GM10266 (cell line): ENCODE data around the gene NCR3LG1.

Experiments
- DNase-seq: peaks from one replicate; pipeline ENCODE4 v3.0.0; 2012; ENCODE audit errors: extremely low spot score
- CTCF ChIP-seq: IDR thresholded peaks from 2 replicates; pipeline ENCODE4 v1.5.1; 2012; ENCODE audit warnings: mild to moderate bottlenecking, low read depth; ENCODE audit not compliant: control insufficient read depth, insufficient read depth; ENCODE audit errors: missing control alignments

Gene NCR3LG1

DNA sequence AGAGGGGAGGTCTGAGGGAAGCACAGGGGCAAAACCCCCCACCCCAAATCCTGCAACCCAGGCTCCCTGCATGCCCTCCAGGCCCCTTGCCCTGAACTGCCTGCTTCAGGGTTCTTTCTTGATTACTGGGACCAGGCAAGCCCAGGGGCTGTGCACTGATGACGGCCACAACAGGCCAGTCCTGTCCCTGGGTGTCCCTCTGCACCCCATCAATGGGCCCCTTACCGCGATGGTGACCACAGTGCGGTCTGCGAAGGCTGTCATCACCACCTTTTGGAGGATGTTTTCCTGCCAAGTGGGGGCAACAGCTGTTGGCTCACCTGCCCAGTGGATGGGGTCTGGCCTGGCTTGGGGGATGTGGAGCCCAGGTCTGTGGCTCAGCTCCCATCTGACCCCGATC is 41.9 kb downstream of the NCR3LG1 start:
- no peak for DNase-seq
- TF ChIP-seq CTCF = no peak

DNA sequence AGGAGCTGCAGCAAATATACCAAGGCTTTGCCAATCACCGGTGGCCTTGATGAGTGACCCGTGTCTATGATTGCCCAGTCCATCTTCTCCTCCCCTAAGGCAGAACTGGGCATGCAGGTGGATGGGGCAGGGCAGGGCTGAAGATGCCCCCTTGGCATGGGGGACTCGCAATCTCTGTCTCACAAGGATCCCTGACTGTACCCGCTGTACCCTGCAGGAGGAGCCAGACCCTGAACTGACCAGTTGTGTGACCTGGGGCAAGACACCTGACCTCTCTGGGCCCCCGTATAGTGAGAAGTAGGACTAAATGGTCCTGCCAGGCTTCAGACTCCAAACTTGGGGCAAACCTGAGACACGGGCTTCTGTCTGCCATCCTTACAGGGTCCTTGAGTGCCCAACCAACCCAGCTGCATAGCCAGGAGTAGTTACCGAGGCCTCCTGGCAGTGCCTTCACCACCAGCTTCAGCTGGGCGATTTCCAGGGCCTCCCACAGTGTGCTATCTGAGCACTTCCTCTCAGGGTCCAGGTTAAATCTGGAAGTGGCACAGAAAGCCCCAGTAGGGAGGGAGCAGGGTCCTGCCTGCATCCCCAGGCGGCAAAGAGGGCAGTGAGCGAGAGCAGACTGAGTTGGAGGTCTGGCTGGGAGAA is 43.3 kb downstream of the NCR3LG1 start:
- no peak for DNase-seq
- no peak for TF ChIP-seq CTCF

- no peak for DNase-seq
- TF ChIP-seq CTCF = no peak
These were observed 44.0 kb downstream of the NCR3LG1 start for GRCh38 chr11:17395554-17395961.

DNA sequence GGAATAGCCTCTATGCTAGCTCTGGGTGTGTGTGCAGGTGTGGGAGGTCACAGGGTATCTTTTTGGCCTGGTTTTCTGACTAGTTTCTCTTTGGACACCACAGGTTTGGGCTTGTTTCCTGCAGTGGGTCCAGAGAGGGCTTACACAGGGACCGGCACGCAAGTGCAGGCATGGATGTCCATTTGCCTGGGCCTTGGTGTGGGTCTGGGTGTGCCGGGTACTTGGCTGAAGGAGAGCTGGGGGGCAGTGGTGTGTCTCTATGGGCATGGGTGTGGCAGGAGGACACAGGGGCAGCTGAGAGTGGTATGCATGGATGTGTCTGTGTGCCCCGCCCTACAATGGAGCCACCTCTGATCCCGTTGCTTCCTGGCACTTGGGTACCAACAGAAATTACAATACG is 44.4 kb downstream of the NCR3LG1 start:
- no peak for TF ChIP-seq CTCF
- no peak for DNase-seq

- no peak for DNase-seq
- TF ChIP-seq CTCF = no peak
These were observed 45.2 kb downstream of the NCR3LG1 start for GRCh38 chr11:17396598-17397310.

DNA sequence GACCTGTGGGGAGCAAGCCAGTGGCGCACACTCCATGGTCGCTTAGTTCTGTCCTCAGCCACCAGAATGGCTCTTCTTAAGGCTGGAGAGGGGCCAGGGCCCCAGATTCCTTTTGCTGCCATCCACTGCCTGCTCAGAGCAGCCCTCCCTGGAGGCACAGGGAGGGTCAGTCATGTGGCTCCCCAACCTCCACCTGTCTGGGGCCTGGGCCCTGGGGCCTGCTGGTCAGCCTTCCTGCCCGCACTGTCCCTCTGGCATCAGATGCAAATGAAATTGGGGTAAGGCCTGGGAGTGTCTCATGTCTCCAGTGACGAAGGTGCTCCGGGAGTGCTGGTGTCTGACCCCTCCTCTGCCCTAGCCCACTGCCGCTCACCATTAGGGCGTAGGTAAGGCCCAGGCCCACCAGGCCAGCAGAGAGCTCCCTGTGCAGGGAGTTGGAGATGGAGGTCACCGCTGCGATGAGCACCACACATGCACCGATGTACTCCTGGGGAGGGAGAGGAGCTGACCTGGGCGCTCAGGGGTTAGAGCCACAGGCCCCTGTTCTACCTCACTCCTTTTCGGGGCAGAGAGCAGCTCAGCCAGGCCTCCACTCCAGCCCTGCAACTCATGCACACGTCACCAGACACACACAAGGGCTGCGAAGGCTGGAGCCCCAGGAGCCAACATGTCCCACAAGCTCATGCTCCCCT is 45.9 kb downstream of the NCR3LG1 start:
- DNase-seq = no peak
- no peak for TF ChIP-seq CTCF

DNA sequence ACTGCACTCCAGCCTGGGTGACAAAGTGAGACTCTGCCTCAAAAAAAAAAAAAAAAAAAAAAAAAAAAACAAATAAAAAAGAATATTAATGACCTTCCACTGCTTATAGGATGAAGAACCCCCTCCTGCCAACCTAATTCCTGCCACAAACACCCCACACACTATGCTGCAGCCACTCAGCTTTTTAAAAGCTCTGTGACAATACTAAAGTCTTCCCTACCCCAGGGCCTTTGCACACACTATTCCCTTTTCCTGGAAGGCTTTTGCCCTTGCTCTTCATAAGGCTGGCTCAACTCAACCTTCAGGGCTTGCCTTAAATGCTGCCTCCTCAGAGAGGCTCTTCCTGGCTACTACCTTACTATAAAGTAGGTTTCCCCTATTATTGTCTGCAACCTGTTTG is 47.6 kb downstream of the NCR3LG1 start:
- no peak for DNase-seq
- TF ChIP-seq CTCF = no peak
